Amygdala (tissue), 56 donors: Measurements from ENCODE around the gene PHF21B.
"Not testable (repeated sequence)": the region's sequence is repeated elsewhere in the genome, so short reads cannot be mapped to it uniquely, and the experiment has no call there.

Experiments
- DNase-seq, 56 donors: peaks; one replicate each; lab custom pipeline; 2025; lab: John Stamatoyannopoulos, UW

PHF21B gene

GRCh38 chr22:44906248-44906936, 103.4 kb downstream of the PHF21B start:
- no peak for DNase-seq

DNA sequence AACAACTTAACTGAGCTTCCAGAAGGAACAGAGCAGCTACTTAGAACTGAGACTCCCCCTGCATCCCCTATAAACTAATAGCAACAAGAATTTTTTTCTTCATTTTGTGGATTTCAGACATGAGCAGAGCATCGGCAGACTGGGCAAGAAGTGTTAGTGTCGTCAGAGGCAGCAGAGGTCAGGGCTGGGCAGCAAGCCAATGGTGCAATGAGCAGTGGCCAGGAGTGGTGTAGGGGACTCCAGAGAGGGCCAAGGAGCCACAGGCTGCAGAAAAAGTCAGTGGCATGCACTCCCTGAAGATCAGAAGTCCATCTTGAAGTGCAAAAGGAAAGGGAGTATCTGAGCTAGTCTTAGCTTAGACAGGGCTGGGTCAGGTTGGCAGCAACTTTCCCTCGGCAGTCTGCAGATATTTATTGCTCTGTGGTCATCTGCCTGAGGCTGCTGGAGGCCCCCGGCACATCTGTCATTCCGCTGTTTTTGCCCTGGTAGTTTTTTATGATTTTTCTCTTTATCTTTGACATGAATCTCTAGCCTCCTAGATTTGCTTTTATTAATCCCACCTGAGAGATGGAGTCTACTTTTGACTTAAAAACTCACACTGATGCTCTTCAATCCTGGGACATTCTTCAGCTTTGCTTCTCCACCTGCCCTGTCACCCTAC, 105.2 kb downstream of the PHF21B start:
- not testable (repeated sequence) for DNase-seq

- not testable (repeated sequence) for DNase-seq
Measured at GRCh38 chr22:44903164-44903563, 106.6 kb downstream of the PHF21B start.

- no peak for DNase-seq
Measured at GRCh38 chr22:44901301-44901700, 108.5 kb downstream of the PHF21B start.

- no peak for DNase-seq
Measured at GRCh38 chr22:44898236-44898635, 111.6 kb downstream of the PHF21B start.

- no peak for DNase-seq
Measured at GRCh38 chr22:44895296-44896055, 114.3 kb downstream of the PHF21B start.

DNA sequence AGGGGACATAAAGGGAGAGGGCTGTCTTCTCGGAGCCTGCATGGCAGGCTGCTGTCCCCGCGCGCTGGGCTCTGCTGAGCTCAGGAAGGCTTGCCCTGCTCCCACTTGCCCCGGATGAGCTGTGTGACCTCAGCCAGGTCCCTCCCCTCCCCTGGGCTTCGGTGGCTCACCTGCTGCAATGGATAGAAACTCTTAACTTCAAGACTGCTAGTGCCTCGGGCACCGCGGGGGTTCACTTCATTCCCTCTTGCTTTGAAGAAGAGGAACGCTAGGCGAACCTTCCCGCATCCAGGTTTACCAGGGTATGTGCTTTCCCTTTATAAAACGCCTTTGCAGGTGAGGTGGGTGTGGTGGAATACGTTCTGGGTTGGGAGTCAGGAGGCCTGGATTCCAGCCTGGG, 115.0 kb downstream of the PHF21B start:
- no peak for DNase-seq

GRCh38 chr22:44894321-44894720, 115.5 kb downstream of the PHF21B start:
- no peak for DNase-seq

GRCh38 chr22:44893731-44894080, 116.1 kb downstream of the PHF21B start:
- DNase-seq: no peak

- no peak for DNase-seq
Measured at GRCh38 chr22:44892803-44893730, 116.7 kb downstream of the PHF21B start.

- DNase-seq: no peak
Measured at GRCh38 chr22:44892243-44892642, 117.6 kb downstream of the PHF21B start.

- DNase-seq: no peak
Measured at GRCh38 chr22:44891791-44892190, 118.0 kb downstream of the PHF21B start.

- no peak for DNase-seq
Measured at GRCh38 chr22:44891293-44891747, 118.5 kb downstream of the PHF21B start.

DNA sequence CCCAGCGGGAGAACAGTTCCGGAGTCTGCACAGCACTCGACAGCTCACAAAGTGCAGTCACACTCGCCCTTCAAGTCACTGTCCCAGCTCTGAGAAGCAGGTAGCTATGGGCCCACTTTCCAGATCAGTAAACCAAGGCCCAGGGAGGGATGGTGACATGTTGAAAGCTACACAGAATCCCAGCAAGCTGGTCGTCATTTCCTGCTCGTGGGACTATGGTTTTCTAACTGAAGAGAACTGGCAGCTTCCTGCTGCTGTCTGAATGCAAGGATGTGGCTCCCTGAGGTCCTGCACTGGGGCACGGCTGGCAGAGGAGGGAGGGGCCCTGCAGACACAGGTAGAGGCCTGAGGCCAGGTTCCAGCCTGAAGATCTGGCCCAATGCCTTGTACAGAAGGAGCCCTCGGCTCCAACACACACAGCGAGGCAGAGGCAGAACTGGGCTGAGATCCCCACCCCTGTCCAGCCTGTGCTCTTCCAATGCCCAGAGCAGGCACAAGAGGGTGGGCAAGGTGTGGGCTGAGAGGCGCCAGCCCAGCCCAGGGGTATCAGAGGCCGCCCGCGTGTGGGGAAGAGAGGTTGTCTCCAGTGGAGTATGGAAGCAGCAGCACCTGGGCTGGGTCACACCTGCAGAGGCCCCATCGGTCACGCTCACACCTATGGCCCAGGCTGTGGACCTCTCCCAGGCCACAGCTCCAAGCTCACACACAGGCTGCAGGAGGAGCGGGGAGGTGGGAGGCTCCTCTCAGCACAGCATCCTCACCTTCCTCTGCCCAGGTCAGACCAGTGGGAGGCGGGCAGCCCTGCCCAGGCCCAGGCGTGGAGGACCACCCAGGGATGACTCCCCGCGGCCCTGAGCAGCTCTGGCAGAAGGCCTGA, 119.2 kb downstream of the PHF21B start:
- DNase-seq: no peak

GRCh38 chr22:44889255-44889878, 120.4 kb downstream of the PHF21B start:
- no peak for DNase-seq

- no peak for DNase-seq
Measured at GRCh38 chr22:44888491-44889254, 121.1 kb downstream of the PHF21B start.

DNA sequence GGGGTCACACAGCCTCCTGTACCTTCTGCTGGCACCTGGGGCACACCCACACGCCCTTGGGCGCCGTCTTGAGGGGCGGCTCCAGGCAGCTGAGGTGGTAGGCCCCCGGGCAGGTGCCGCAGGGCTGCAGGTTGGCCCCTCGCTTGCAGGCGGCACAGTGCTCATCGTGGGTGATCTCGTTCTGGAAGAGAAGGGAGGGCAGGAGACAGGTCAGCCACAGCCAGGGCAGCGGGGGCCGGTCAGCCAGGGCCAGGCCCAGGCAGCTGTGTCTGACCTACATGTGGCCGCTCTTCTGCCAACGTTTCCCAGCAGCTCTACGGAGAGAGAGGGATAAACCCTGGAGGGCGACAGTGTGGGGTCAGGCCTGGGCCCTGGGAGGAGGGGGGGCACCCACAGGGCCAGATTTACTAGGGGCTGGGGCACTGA, 121.9 kb downstream of the PHF21B start:
- DNase-seq: no peak

DNA sequence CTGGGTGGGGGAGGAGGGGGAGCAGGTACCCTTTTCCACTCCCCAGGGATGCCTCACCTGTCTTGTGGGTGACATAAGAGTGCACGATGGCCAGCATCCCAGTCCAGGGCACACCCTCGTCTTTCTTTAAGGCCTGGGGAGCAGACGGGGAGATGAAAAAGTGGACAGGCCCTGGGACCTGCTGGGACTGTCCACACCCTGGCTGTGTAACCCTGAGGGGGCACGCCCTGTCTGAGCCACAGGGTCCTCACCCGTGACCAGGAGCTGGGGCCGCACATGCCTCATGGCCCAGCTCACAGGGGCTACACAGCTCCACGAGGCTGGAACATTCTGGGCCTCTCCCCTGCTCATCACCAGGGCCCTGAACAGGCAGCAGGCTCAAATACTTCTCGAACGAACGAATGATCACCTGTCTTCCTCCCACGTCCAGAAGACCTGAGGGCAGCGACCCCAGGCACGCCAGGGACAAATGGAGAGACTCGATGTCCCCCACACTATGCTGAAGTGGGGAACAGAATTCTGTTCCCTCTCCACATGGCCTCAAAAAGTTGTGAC, 123.9 kb downstream of the PHF21B start:
- DNase-seq: no peak
